Activated T-cell treated with anti-CD3 and anti-CD28 coated beads for 4 hours (primary cell): Measurements from ENCODE around the gene POU5F1.
"Not testable (repeated sequence)": the region's sequence is repeated elsewhere in the genome, so short reads cannot be mapped to it uniquely, and the experiment has no call there.

ENCODE experiments used
- DNase-seq: peaks from one replicate; pipeline ENCODE4 v3.0.0-alpha.2; 2020

The POU5F1 gene

GRCh38 chr6:31170600-31170881, at the start of gene POU5F1:
POU5F1 (minus strand) TSS chr6:31170682; CDS start chr6:31170620, 62 bp downstream.
- DNase-seq, result no peak

- DNase-seq, result no peak
Measured at GRCh38 chr6:31216208-31216898, 45.9 kb upstream of the POU5F1 start.

GRCh38 chr6:31215216-31215615, 44.7 kb upstream of the POU5F1 start:
- not testable (repeated sequence) for DNase-seq

- no peak for DNase-seq
Measured at GRCh38 chr6:31214516-31214915, 44.0 kb upstream of the POU5F1 start.

- no peak for DNase-seq
Measured at GRCh38 chr6:31210741-31211532, 40.5 kb upstream of the POU5F1 start.

- DNase-seq, result no peak
Measured at GRCh38 chr6:31210123-31210522, 39.6 kb upstream of the POU5F1 start.

- DNase-seq, result no peak
Measured at GRCh38 chr6:31209137-31209536, 38.7 kb upstream of the POU5F1 start.

GRCh38 chr6:31208506-31208905, 38.0 kb upstream of the POU5F1 start:
- DNase-seq, result no peak

GRCh38 chr6:31205638-31206037, 35.2 kb upstream of the POU5F1 start:
- DNase-seq, result no peak

- no peak for DNase-seq
Measured at GRCh38 chr6:31204751-31205145, 34.3 kb upstream of the POU5F1 start.

GRCh38 chr6:31203345-31203979, 33.0 kb upstream of the POU5F1 start:
- DNase-seq, result peak; percentile 43

GRCh38 chr6:31202259-31203166, 32.0 kb upstream of the POU5F1 start:
- DNase-seq, result no peak

- DNase-seq, result not testable (repeated sequence)
Measured at GRCh38 chr6:31199105-31199452, 28.6 kb upstream of the POU5F1 start.

- peak; percentile 85 for DNase-seq
Measured at GRCh38 chr6:31197559-31198305, 27.2 kb upstream of the POU5F1 start.

- DNase-seq, result not testable (repeated sequence)
Measured at GRCh38 chr6:31196251-31197022, 26.0 kb upstream of the POU5F1 start.

- DNase-seq, result not testable (repeated sequence)
Measured at GRCh38 chr6:31195308-31195979, 25.0 kb upstream of the POU5F1 start.

GRCh38 chr6:31194061-31194834, 23.8 kb upstream of the POU5F1 start:
- no peak for DNase-seq

- no peak for DNase-seq
Measured at GRCh38 chr6:31193206-31193605, 22.7 kb upstream of the POU5F1 start.

GRCh38 chr6:31192431-31193105, 22.1 kb upstream of the POU5F1 start:
- peak; percentile 25 for DNase-seq
